ENCODE measurements around the gene PLEKHA4.

The PLEKHA4 gene

GRCh38 chr19:48804496-48804895 lies 63.9 kb downstream of the PLEKHA4 start:
- Histone ChIP-seq H3K79me1 (replicated peaks; ENCODE audit: low read length, poor library complexity, severe bottlenecking) (peaks cover 20% of the 10 kb centered on the region), H3K27me3 (ENCODE audit: control insufficient read depth in 1 of 2, insufficient read depth in 1 of 2, low read length in 2 of 2) (no peaks in the 10 kb centered on the region), H3K18ac (ENCODE audit: low read depth in 1 of 2, low read length in 2 of 2) (no peak overlapping the region), H3K14ac (ENCODE audit: low read length in 2 of 2) (no peak overlapping the region), H3K36me3 (ENCODE audit: control insufficient read depth in 1 of 2, insufficient read depth in 2 of 2, low read depth in 1 of 2, low read length in 2 of 2) (peaks cover 3 to 31% of the 10 kb centered on the region in 2 experiments), H4K8ac (ENCODE audit: low read length) (peak overlapping the region; percentile 19), H2BK12ac (ENCODE audit: low read length in 2 of 2) (no peak overlapping the region), H3K9me3 (ENCODE audit: control insufficient read depth, low read length) (no peaks in the 10 kb centered on the region), H2BK120ac (ENCODE audit: low read depth, low read length) (no peak overlapping the region), H2AFZ (ENCODE audit: low read depth, low read length) (no peak overlapping the region), H2BK5ac (ENCODE audit: low read depth, low read length, poor library complexity, severe bottlenecking) (no peak overlapping the region), H3K23ac (ENCODE audit: low read length in 2 of 2) (no peak overlapping the region), H2AK5ac (ENCODE audit: low read length, severe bottlenecking) (no peak overlapping the region), H3K27ac (ENCODE audit: low read length, poor library complexity, severe bottlenecking) (no peak overlapping the region), H3K4me2 (ENCODE audit: low read length, poor library complexity, severe bottlenecking) (no peak overlapping the region), H3K4ac (ENCODE audit: low read depth in 1 of 2, low read length in 2 of 2) (no peak overlapping the region), H2BK15ac (ENCODE audit: low read depth, poor library complexity, severe bottlenecking) (no peak overlapping the region), H3K4me1 (ENCODE audit: control insufficient read depth, insufficient read depth, low read depth, low read length) (peaks cover 29% of the 10 kb centered on the region), H3K9ac (ENCODE audit: low read length) (no peak overlapping the region), H3K4me3 (ENCODE audit: insufficient read depth in 1 of 2, low read depth in 1 of 2, low read length in 2 of 2) (no peak overlapping the region), H4K91ac (ENCODE audit: low read length) (no peak overlapping the region)
- DNase-seq, result no peak
- 86% methylated on average over 8 of the region's 8 CpGs for WGBS

- H3K14ac ChIP-seq (ENCODE audit: low read length in 2 of 2), result no peak overlapping the region
- peaks cover 3 to 27% of the 10 kb centered on the region in 2 experiments for H3K36me3 ChIP-seq (ENCODE audit: control insufficient read depth in 1 of 2, insufficient read depth in 2 of 2, low read depth in 1 of 2, low read length in 2 of 2)
- H3K18ac ChIP-seq (ENCODE audit: low read depth in 1 of 2, low read length in 2 of 2), result no peak overlapping the region
- no peak overlapping the region for H3K27ac ChIP-seq (ENCODE audit: low read length, poor library complexity, severe bottlenecking)
- peaks cover 33% of the 10 kb centered on the region for H3K4me1 ChIP-seq (ENCODE audit: control insufficient read depth, insufficient read depth, low read depth, low read length)
- DNase-seq, result no peak
- H4K91ac ChIP-seq (ENCODE audit: low read length), result no peak overlapping the region
- H2BK5ac ChIP-seq (ENCODE audit: low read depth, low read length, poor library complexity, severe bottlenecking), result no peak overlapping the region
- no peak overlapping the region for H3K4ac ChIP-seq (ENCODE audit: low read depth in 1 of 2, low read length in 2 of 2)
- H3K27me3 ChIP-seq (ENCODE audit: control insufficient read depth in 1 of 2, insufficient read depth in 1 of 2, low read length in 2 of 2), result no peaks in the 10 kb centered on the region
- 90% methylated on average over 1 of the region's 2 CpGs for WGBS
- H2BK15ac ChIP-seq (ENCODE audit: low read depth, poor library complexity, severe bottlenecking), result no peak overlapping the region
- no peak overlapping the region for H3K9ac ChIP-seq (ENCODE audit: low read length)
- H3K9me3 ChIP-seq (ENCODE audit: control insufficient read depth, low read length), result no peaks in the 10 kb centered on the region
- no peak overlapping the region for H3K23ac ChIP-seq (ENCODE audit: low read length in 2 of 2)
- no peak overlapping the region for H4K8ac ChIP-seq (ENCODE audit: low read length)
- H3K79me1 ChIP-seq (replicated peaks; ENCODE audit: low read length, poor library complexity, severe bottlenecking), result peaks cover 14% of the 10 kb centered on the region
- no peak overlapping the region for H2BK12ac ChIP-seq (ENCODE audit: low read length in 2 of 2)
- no peak overlapping the region for H2BK120ac ChIP-seq (ENCODE audit: low read depth, low read length)
- H2AK5ac ChIP-seq (ENCODE audit: low read length, severe bottlenecking), result no peak overlapping the region
- no peak overlapping the region for H2AFZ ChIP-seq (ENCODE audit: low read depth, low read length)
- no peak overlapping the region for H3K4me2 ChIP-seq (ENCODE audit: low read length, poor library complexity, severe bottlenecking)
- H3K4me3 ChIP-seq (ENCODE audit: insufficient read depth in 1 of 2, low read depth in 1 of 2, low read length in 2 of 2), result no peak overlapping the region
These were observed 65.8 kb downstream of the PLEKHA4 start for GRCh38 chr19:48802623-48803022.

- H3K27ac ChIP-seq (ENCODE audit: low read length, poor library complexity, severe bottlenecking), result peak overlapping the region; percentile 88
- no peak for DNase-seq
- H3K9ac ChIP-seq (ENCODE audit: low read length), result peak overlapping the region; percentile 41
- H3K14ac ChIP-seq (ENCODE audit: low read length in 2 of 2), result peak overlapping the region in 1 of 2 experiments; percentile 53
- no peak overlapping the region for H3K23ac ChIP-seq (ENCODE audit: low read length in 2 of 2)
- peak overlapping the region; percentile 87 for H4K8ac ChIP-seq (ENCODE audit: low read length)
- no peaks in the 10 kb centered on the region for H3K9me3 ChIP-seq (ENCODE audit: control insufficient read depth, low read length)
- H3K4ac ChIP-seq (ENCODE audit: low read depth in 1 of 2, low read length in 2 of 2), result no peak overlapping the region
- peak overlapping the region; percentile 76 for H2BK15ac ChIP-seq (ENCODE audit: low read depth, poor library complexity, severe bottlenecking)
- H3K36me3 ChIP-seq (ENCODE audit: control insufficient read depth in 1 of 2, insufficient read depth in 2 of 2, low read depth in 1 of 2, low read length in 2 of 2), result peaks cover 2 to 22% of the 10 kb centered on the region in 2 experiments
- no peak overlapping the region for H3K4me3 ChIP-seq (ENCODE audit: insufficient read depth in 1 of 2, low read depth in 1 of 2, low read length in 2 of 2)
- WGBS, result 95% methylated on average over 44 of the region's 44 CpGs
- no peak overlapping the region for H2AFZ ChIP-seq (ENCODE audit: low read depth, low read length)
- H2BK5ac ChIP-seq (ENCODE audit: low read depth, low read length, poor library complexity, severe bottlenecking), result peak overlapping the region; percentile 22
- H3K18ac ChIP-seq (ENCODE audit: low read depth in 1 of 2, low read length in 2 of 2), result peak overlapping the region; percentile 67 to 76
- peak overlapping the region; percentile 23 for H3K4me2 ChIP-seq (ENCODE audit: low read length, poor library complexity, severe bottlenecking)
- peak overlapping the region; percentile 51 to 72 for H2BK12ac ChIP-seq (ENCODE audit: low read length in 2 of 2)
- peaks cover 1% of the 10 kb centered on the region for H3K79me1 ChIP-seq (replicated peaks; ENCODE audit: low read length, poor library complexity, severe bottlenecking)
- H3K4me1 ChIP-seq (ENCODE audit: control insufficient read depth, insufficient read depth, low read depth, low read length), result peaks cover 25% of the 10 kb centered on the region
- H4K91ac ChIP-seq (ENCODE audit: low read length), result peak overlapping the region; percentile 34
- peak overlapping the region; percentile 79 for H2AK5ac ChIP-seq (ENCODE audit: low read length, severe bottlenecking)
- H3K27me3 ChIP-seq (ENCODE audit: control insufficient read depth in 1 of 2, insufficient read depth in 1 of 2, low read length in 2 of 2), result no peaks in the 10 kb centered on the region
- H2BK120ac ChIP-seq (ENCODE audit: low read depth, low read length), result peak overlapping the region; percentile 64
These were observed 68.8 kb downstream of the PLEKHA4 start for GRCh38 chr19:48799358-48800300.

GRCh38 chr19:48798937-48799336 lies 69.5 kb downstream of the PLEKHA4 start:
- H3K23ac ChIP-seq (ENCODE audit: low read length in 2 of 2), result peak overlapping the region in 1 of 2 experiments; percentile 47
- no peaks in the 10 kb centered on the region for H3K79me1 ChIP-seq (replicated peaks; ENCODE audit: low read length, poor library complexity, severe bottlenecking)
- H2BK5ac ChIP-seq (ENCODE audit: low read depth, low read length, poor library complexity, severe bottlenecking), result peak overlapping the region; percentile 22
- H3K4me1 ChIP-seq (ENCODE audit: control insufficient read depth, insufficient read depth, low read depth, low read length), result peaks cover 23% of the 10 kb centered on the region
- H3K9ac ChIP-seq (ENCODE audit: low read length), result peak overlapping the region; percentile 41
- no peak overlapping the region for H2BK12ac ChIP-seq (ENCODE audit: low read length in 2 of 2)
- no peaks in the 10 kb centered on the region for H3K27me3 ChIP-seq (ENCODE audit: control insufficient read depth in 1 of 2, insufficient read depth in 1 of 2, low read length in 2 of 2)
- peaks cover 0 to 20% of the 10 kb centered on the region in 2 experiments for H3K36me3 ChIP-seq (ENCODE audit: control insufficient read depth in 1 of 2, insufficient read depth in 2 of 2, low read depth in 1 of 2, low read length in 2 of 2)
- peak overlapping the region; percentile 67 to 76 for H3K18ac ChIP-seq (ENCODE audit: low read depth in 1 of 2, low read length in 2 of 2)
- H3K4me2 ChIP-seq (ENCODE audit: low read length, poor library complexity, severe bottlenecking), result peak overlapping the region; percentile 23
- H3K14ac ChIP-seq (ENCODE audit: low read length in 2 of 2), result peak overlapping the region in 1 of 2 experiments; percentile 53
- peak; percentile 39 for DNase-seq
- WGBS, result 59% methylated on average over 6 of the region's 6 CpGs
- peak overlapping the region; percentile 88 for H3K27ac ChIP-seq (ENCODE audit: low read length, poor library complexity, severe bottlenecking)
- no peak overlapping the region for H2BK120ac ChIP-seq (ENCODE audit: low read depth, low read length)
- no peak overlapping the region for H3K4ac ChIP-seq (ENCODE audit: low read depth in 1 of 2, low read length in 2 of 2)
- peak overlapping the region; percentile 87 for H4K8ac ChIP-seq (ENCODE audit: low read length)
- peak overlapping the region; percentile 76 for H2BK15ac ChIP-seq (ENCODE audit: low read depth, poor library complexity, severe bottlenecking)
- no peak overlapping the region for H4K91ac ChIP-seq (ENCODE audit: low read length)
- no peak overlapping the region for H2AFZ ChIP-seq (ENCODE audit: low read depth, low read length)
- H2AK5ac ChIP-seq (ENCODE audit: low read length, severe bottlenecking), result peak overlapping the region; percentile 79
- no peaks in the 10 kb centered on the region for H3K9me3 ChIP-seq (ENCODE audit: control insufficient read depth, low read length)
- H3K4me3 ChIP-seq (ENCODE audit: insufficient read depth in 1 of 2, low read depth in 1 of 2, low read length in 2 of 2), result no peak overlapping the region

Data from mesenchymal stem cell (in vitro differentiated cells and primary cell).